Activated CD8-positive, alpha-beta T cell treated with anti-CD3 and anti-CD28 coated beads, Interleukin-2, amount 10 ng/mL, durations not matched to agents 7 days and 5 days (primary cell): ENCODE results near the gene TMED4. TPM values are rescaled to one million over a fixed set of nuclear protein-coding genes. Genes with fewer than 3 reads are reported as not detected.
A peak's percentile ranks its signal among the peaks of the same experiment; 100 is the strongest.
"Not testable (repeated sequence)": the region's sequence is repeated elsewhere in the genome, so short reads cannot be mapped to it uniquely, and the experiment has no call there.

ENCODE experiments used
- ATAC-seq: fragments of 150-1000 bp; cut with Tn5 transposase; one replicate; pipeline ENCODE4 v1.10.0; 2021; ENCODE audit warnings: moderate library complexity
- CTCF ChIA-PET: fragments of 350-600 bp; sonication (Branson Sonifier 250); formaldehyde crosslinking; loops from one replicate; lab custom pipeline; 2021; ENCODE audit warnings: antibody characterized with exemption; lab: Charles Lee
- POLR2A ChIA-PET: fragments of 350-600 bp; sonication (Branson Sonifier 250); formaldehyde crosslinking; loops from one replicate; lab custom pipeline; 2021; ENCODE audit warnings: antibody characterized with exemption; lab: Charles Lee
- DNase-seq: peaks from one replicate; pipeline ENCODE4 v3.0.0-alpha.2; 2020
- H3K27ac Mint-ChIP-seq: one replicate; pipeline ENCODE4 v1.8.0; 2021; ENCODE audit warnings: mild to moderate bottlenecking, mixed read lengths
- H3K27me3 Mint-ChIP-seq: one replicate; pipeline ENCODE4 v1.8.0; 2021; ENCODE audit warnings: low read depth, mixed read lengths
- H3K36me3 Mint-ChIP-seq: one replicate; pipeline ENCODE4 v1.8.0; 2021; ENCODE audit warnings: low read depth, mixed read lengths
- H3K4me1 Mint-ChIP-seq: one replicate; pipeline ENCODE4 v1.8.0; 2021; ENCODE audit warnings: low read depth, mixed read lengths
- H3K4me3 Mint-ChIP-seq: one replicate; pipeline ENCODE4 v1.8.0; 2021; ENCODE audit warnings: mild to moderate bottlenecking, mixed read lengths
- H3K9me3 Mint-ChIP-seq: one replicate; pipeline ENCODE4 v1.8.0; 2022; ENCODE audit warnings: mixed read lengths; ENCODE audit not compliant: insufficient read depth
- total RNA-seq, 2 experiments: library from RNA; stranded (reverse); gene quantifications; one replicate each; pipeline ENCODE4 v1.2.3, GENCODE V29; 2021

Gene TMED4
- total RNA-seq, 2 experiments from 2014 or later = 63.8 to 65.9 TPM

DNA sequence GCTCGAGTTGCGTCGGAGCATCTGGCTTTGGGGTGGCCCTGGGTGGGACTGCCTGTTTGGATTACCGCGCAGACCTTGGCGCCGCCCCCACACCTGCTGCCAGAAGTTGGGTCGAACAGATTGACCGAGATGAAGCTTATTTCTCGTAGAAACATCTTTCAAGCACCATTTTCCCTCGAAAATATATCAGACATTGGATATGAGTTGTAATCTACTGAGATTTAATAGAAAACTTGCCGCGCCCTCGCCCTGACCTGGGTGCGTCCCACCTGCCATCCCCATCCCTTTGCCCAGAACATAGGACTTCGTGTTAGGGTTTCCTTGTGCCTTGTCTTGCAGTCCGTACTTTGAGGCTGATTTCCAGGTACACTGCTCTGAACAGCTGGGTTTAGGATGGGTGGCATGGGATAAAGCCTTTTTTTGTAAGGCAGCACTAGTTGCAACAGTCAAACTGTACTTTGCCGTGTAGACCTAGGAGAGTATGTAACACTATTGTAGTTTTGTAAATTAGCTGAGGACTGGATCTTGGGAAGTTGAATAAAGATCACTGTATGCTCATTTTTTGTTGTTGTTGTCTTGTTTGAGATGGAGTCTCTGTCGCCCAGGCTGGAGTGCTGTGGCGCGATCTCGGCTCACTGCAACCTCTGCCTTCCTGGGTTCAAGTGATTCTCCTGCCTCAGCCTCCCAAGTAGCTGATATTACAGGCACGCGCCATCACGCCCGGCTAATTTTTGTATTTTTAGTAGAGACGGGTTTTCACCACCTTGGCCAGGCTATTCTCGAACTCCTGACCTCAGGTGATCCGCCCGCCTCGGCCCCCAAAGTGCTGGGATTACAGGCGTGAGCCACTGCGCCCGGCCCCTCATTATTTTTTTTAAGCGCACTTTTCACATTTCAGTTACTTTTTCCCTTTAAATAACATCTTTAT, 25.4 kb upstream of the TMED4 start:
- H3K4me1 Mint-ChIP-seq = peaks cover 45% of the 10 kb centered on the region
- ChIA-PET CTCF (interaction anchor here (1.0 to 2.4 kb wide), 7 partner anchors 10 to 313 kb away, joined by 3 to 21 read pairs (median 7); no protein-coding TSS in a partner anchor), POLR2A (interaction anchor here (0.6 to 4.7 kb wide), 24 partner anchors 8 to 376 kb away, joined by 3 to 107 read pairs (median 4); partner anchors contain the start of genes DDX56, H2AZ2, PPIA and TMED4)
- H3K9me3 Mint-ChIP-seq = no peaks in the 10 kb centered on the region
- H3K27me3 Mint-ChIP-seq = peaks cover 8% of the 10 kb centered on the region
- DNase-seq = no peak
- peaks cover 21% of the 10 kb centered on the region for H3K36me3 Mint-ChIP-seq
- peak overlapping the region; percentile 98 for H3K4me3 Mint-ChIP-seq
- H3K27ac Mint-ChIP-seq = peak overlapping the region; percentile 100
- ATAC-seq = no peak

DNA sequence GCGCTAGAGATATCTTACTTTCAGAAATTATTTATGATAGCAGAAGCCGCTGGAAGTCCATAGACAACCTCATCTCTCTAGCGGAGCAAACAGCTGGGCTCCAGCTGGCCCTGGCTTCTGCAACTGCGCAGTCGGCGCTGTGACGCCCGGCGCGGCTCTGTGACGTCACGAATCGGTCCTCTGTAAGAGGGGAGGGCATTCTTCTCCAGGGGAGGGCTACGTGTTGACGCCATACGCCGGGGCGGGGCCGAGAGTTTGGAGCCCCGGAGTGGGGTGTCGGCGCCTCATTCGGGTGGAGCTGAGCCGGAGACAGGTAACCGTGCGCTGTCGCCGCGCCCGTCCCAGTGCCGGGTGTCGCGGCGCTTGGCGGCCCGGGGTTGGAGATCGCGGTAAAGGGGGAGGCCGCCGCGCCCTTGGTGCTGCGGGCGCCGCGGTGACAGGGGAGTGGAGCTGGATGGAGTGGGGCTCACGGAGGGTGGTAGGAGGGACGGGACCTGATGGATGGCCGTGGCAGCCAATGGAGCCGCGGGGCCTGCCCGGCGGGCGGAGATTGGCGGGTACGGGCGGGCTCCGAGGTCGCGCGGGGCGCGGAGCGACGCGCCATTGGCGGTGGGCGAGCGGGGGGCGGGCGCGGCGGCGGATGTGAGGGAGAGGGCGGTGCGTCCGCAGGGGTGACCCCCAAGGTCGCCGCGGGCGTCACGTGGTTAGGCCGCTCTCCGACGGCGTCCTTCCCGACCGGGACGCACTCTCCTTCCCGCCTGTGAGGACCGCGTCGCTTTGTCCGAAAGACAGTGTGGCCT, 24.5 kb upstream of the TMED4 start, which contains the start of gene OGDH:
TSS of gene OGDH (plus strand) at position 287 of the 800 bp plus-strand sequence. CDS start 17,717 bp downstream, outside the sequence.
- ChIA-PET CTCF (interaction anchor here (1.0 to 2.4 kb wide), 11 partner anchors 11 to 314 kb away, joined by 3 to 21 read pairs (median 4); no protein-coding TSS in a partner anchor), POLR2A (interaction anchor here (0.6 to 4.7 kb wide), 31 partner anchors 9 to 377 kb away, joined by 3 to 107 read pairs (median 4); partner anchors contain the start of genes DDX56, H2AZ2, NUDCD3 and PPIA)
- DNase-seq (peak; percentile 100), ATAC-seq (peak; percentile 98)
- H3K9me3 Mint-ChIP-seq = no peaks in the 10 kb centered on the region
- H3K27ac Mint-ChIP-seq = peak within 1 kb of the TSS; percentile 100
- peaks cover 42% of the 10 kb centered on the region for H3K4me1 Mint-ChIP-seq
- peak within 1 kb of the TSS; percentile 98 for H3K4me3 Mint-ChIP-seq
- peaks cover 8% of the 10 kb centered on the region for H3K27me3 Mint-ChIP-seq
- H3K36me3 Mint-ChIP-seq = peaks cover 18% of the 10 kb centered on the region

DNA sequence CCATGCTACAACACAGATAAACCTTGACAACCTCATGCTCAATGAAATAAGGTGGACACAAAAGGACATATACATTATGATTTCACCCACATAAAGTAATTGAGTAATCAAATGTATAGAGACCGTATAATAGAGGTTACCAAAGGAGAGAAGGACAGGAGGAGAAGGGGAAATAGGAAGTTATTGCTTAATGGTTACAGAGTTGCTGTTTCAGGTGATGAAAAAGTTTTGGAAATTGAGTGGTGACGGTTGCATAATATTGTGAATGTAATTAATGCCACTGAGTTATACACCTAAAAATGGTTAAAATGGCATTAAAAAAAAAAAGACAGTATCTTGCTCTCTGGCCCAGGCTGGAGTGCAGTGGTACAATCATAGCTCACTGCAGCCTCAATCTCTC, 22.9 kb upstream of the TMED4 start:
- peaks cover 18% of the 10 kb centered on the region for H3K36me3 Mint-ChIP-seq
- DNase-seq = no peak
- H3K27me3 Mint-ChIP-seq = peaks cover 16% of the 10 kb centered on the region
- H3K27ac Mint-ChIP-seq = no peak overlapping the region
- CTCF ChIA-PET = interaction anchor here (1.0 kb wide), 2 partner anchors 16 to 40 kb away, joined by 3 read pairs; no protein-coding TSS in a partner anchor
- peaks cover 39% of the 10 kb centered on the region for H3K4me1 Mint-ChIP-seq
- H3K4me3 Mint-ChIP-seq = peak overlapping the region; percentile 13
- H3K9me3 Mint-ChIP-seq = no peaks in the 10 kb centered on the region
- POLR2A ChIA-PET = interaction anchor here (2.7 to 4.7 kb wide), 3 partner anchors 23 to 146 kb away, joined by 16 to 107 read pairs (median 26); partner anchors contain the start of gene TMED4
- no peak for ATAC-seq

DNA sequence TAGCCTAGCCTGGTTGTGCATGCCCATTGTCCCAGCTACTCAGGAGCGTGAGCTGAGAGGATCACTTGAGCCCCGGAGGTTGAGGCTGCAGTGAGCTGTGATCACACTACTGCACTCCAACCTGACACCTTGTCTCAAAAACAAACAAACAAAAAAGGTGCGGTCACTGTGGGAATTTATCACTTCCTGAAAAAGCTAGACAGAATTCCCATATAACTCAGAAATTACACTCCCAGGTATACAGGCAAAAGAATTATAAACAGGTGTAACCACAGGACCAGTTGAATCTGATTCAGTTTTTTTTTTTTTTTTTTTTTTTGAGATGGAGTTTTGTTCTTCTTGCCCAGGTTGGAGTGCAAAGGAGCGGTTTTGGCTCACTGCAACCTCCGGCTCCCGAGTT, 21.2 kb upstream of the TMED4 start:
- Mint-ChIP-seq H3K27me3 (peaks cover 17% of the 10 kb centered on the region), H3K36me3 (peaks cover 10% of the 10 kb centered on the region), H3K4me1 (peaks cover 23% of the 10 kb centered on the region), H3K27ac (no peak overlapping the region), H3K9me3 (no peaks in the 10 kb centered on the region), H3K4me3 (no peak overlapping the region)
- DNase-seq = no peak
- POLR2A ChIA-PET = interaction anchor here (0.7 kb wide), 1 partner anchor 32 kb away, joined by 3 read pairs; no protein-coding TSS in a partner anchor
- CTCF ChIA-PET = interaction anchor here (0.7 kb wide), 1 partner anchor 68 kb away, joined by 3 read pairs; no protein-coding TSS in a partner anchor
- no peak for ATAC-seq

DNA sequence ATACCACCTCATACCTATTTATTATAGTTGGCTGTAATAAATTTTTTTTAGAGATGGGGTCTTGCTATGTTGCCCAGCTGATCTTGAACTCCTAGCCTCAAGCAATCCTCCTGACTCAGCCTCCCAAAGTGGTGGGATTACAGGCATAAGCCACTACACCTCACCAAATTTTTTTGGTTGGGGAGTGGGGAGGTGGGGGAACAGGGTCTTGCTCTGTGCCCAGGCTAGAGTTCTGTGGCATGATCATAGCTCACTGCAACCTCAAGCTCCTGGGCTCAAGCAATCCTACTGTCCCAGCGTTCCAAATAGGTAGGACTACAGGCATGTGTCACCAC, 20.5 kb upstream of the TMED4 start:
- Mint-ChIP-seq H3K27ac (no peak overlapping the region), H3K9me3 (no peaks in the 10 kb centered on the region), H3K4me1 (peaks cover 18% of the 10 kb centered on the region), H3K4me3 (no peak overlapping the region), H3K27me3 (peaks cover 17% of the 10 kb centered on the region), H3K36me3 (peaks cover 7% of the 10 kb centered on the region)
- CTCF ChIA-PET = no interaction called here
- ATAC-seq (no peak), DNase-seq (no peak)
- POLR2A ChIA-PET = interaction anchor here (0.6 kb wide), 1 partner anchor 21 kb away, joined by 6 read pairs; the partner anchor contains the start of gene TMED4

DNA sequence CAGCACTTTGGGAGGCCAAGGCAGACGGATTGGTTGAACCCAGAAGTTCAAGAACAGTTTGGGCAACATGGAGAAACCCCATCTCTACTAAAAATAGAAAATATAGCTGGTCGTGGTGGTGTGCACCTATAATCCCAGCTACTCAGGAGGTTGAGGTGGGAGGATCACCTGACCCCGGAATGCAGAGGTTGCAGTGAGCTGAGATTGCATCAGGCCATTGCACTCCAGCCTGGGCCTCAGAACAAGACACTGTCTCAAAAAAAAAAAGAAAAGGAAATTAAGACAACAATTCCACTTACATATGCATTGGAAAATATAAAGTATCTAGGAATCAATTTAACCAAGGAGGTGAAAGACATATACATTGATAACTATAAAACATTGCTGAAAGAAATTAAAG, 17.2 kb upstream of the TMED4 start:
- no peak overlapping the region for H3K4me3 Mint-ChIP-seq
- ATAC-seq (no peak), DNase-seq (no peak)
- POLR2A ChIA-PET = interaction anchor here (1.0 kb wide), 1 partner anchor 249 kb away, joined by 3 read pairs; the partner anchor contains the start of gene H2AZ2
- H3K9me3 Mint-ChIP-seq = no peaks in the 10 kb centered on the region
- peaks cover 2% of the 10 kb centered on the region for H3K4me1 Mint-ChIP-seq
- CTCF ChIA-PET = interaction anchor here (1.2 to 1.5 kb wide), 2 partner anchors 41 to 308 kb away, joined by 3 to 4 read pairs; no protein-coding TSS in a partner anchor
- no peak overlapping the region for H3K27ac Mint-ChIP-seq
- peaks cover 20% of the 10 kb centered on the region for H3K27me3 Mint-ChIP-seq
- no peaks in the 10 kb centered on the region for H3K36me3 Mint-ChIP-seq

DNA sequence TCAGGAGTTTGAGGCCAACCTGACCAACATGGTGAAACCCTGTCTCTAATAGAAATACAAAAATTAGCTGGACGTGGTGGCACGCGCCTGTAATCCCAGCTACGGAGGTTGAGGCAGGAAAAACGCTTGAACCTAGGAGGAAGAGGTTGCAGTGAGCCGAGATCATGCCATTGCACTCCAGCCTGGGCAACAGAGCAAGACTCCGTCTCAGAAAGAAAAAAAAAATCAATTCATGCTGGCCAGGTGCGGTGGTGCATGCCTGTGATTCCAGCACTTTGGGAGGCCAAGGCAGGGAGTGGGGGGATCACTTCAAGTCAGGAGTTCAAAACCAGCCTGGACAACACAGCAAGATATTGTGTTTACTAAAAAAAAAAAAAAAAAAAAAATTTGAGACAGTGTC, 15.2 kb upstream of the TMED4 start:
- ATAC-seq, H3K27ac Mint-ChIP-seq, POLR2A ChIA-PET, H3K4me1 Mint-ChIP-seq, H3K36me3 Mint-ChIP-seq, H3K4me3 Mint-ChIP-seq, DNase-seq, H3K9me3 Mint-ChIP-seq: not testable (repeated sequence)
- H3K27me3 Mint-ChIP-seq = peaks cover 12% of the 10 kb centered on the region
- CTCF ChIA-PET = interaction anchor here (0.9 kb wide), 1 partner anchor 32 kb away, joined by 3 read pairs; no protein-coding TSS in a partner anchor

DNA sequence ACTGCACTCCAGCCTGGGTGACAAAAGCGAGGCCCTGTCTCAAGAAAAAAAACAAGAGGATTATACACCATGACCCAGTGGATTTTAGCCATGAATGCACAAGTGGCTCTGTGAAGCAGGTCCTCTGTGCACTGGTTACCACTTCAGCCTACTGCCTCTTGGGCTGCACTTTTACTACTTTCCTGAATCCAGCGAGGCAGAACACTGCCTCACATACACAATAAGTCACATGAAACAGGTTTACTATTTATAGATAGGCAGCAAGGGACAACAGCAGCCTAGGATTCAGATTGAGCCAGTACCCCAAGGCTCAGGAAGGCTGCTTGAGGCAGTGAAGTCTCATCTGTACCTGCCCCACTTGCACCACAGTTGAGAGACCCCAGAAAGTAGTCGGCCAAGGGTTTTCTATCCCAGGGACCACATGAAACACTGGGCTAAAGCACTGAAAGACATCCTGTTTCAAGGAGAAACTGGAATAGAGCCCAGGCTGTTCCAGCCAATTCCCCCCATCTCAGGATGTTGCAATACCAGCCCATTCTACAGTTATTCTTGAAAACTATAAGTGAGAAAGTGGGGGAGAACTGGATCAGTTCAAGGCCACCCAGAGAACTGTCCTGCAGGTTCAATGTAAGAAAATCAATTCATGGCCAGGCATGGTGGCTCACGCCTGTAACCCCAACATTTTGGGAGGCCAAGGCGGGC, 14.1 kb upstream of the TMED4 start:
- no peaks in the 10 kb centered on the region for H3K9me3 Mint-ChIP-seq
- ATAC-seq = no peak

DNA sequence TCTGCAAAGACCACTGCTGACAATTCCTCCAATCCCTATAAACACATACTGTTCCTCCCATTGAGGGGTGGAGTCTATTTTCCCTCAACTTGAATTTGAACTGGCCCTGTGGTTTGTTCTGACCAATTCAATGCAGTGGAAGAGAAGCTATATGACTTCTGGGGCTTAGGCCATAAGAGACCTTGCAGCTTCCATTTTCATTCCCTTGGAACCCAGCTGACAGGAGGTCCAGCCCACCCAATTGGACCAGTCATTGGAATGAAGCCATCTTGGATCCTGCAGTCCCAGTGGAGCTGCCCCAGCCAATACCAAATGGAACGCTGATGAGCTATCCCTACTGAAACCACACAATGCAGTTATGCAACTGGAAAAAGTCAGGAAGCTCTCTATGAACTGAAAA, 8.9 kb upstream of the TMED4 start:
- H3K4me1 Mint-ChIP-seq = peaks cover 8% of the 10 kb centered on the region
- H3K9me3 Mint-ChIP-seq = no peaks in the 10 kb centered on the region
- H3K27me3 Mint-ChIP-seq = peaks cover 3% of the 10 kb centered on the region
- no peak overlapping the region for H3K27ac Mint-ChIP-seq
- CTCF ChIA-PET = interaction anchor here (1.0 to 1.3 kb wide), 3 partner anchors 48 to 256 kb away, joined by 4 to 5 read pairs (median 4); no protein-coding TSS in a partner anchor
- POLR2A ChIA-PET = interaction anchor here (0.6 to 2.1 kb wide), 6 partner anchors 8 to 259 kb away, joined by 3 to 6 read pairs (median 4); partner anchors contain the start of genes H2AZ2 and OGDH
- no peak overlapping the region for H3K4me3 Mint-ChIP-seq
- ATAC-seq = no peak
- no peaks in the 10 kb centered on the region for H3K36me3 Mint-ChIP-seq
- DNase-seq = no peak

More for the DNA sequence above, 14.1 kb upstream of the TMED4 start:
- no peak for DNase-seq
- Mint-ChIP-seq H3K4me1 (no peaks in the 10 kb centered on the region), H3K27ac (no peak overlapping the region), H3K4me3 (no peak overlapping the region), H3K36me3 (no peaks in the 10 kb centered on the region), H3K27me3 (peaks cover 9% of the 10 kb centered on the region)
- POLR2A ChIA-PET = interaction anchor here (0.9 kb wide), 1 partner anchor 11 kb away, joined by 3 read pairs; no protein-coding TSS in a partner anchor
- CTCF ChIA-PET = no interaction called here
